Testis (tissue), 2 donors: ENCODE results near the gene ATP6V1G3.

Source experiments
- POLR2A ChIP-seq: fragments of 450-650 bp; IDR thresholded peaks from one replicate; pipeline ENCODE4 v1.6.1; 2017; ENCODE audit warnings: antibody characterized with exemption, mild to moderate bottlenecking, moderate library complexity
- TF ChIP-seq, protein P1 (sequence below), 3 experiments: fragments of 450-650 bp in 2 of 3; fragments of 200-600 bp in 1 of 3; sonication (generic) in 1 of 3; IDR thresholded peaks; one replicate each; pipeline ENCODE4 v1.5.1; 2016 to 2019; ENCODE audit warnings: antibody characterized with exemption in 3 of 3, mild to moderate bottlenecking in 2 of 3, moderate library complexity in 1 of 3

DNA sequence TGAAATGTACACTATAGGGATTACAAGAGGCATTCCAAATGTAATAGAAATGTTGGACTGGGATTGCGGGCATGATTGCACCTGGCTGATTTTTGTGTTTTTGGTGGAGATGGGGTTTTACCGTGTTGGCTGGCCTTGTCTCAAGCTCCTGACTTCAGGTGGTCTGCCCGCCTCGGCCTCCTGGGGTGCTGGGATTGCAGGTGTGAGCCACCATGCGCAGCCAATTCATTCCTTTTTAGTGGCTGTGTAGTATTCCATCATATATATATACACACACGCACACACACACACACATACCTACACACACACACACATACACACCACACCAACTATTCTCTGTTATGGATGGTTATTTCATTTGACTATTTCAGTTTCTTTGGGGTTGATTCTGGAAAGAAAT lies 4.7 kb upstream of the ATP6V1G3 start:
- TF ChIP-seq, protein P1, sequence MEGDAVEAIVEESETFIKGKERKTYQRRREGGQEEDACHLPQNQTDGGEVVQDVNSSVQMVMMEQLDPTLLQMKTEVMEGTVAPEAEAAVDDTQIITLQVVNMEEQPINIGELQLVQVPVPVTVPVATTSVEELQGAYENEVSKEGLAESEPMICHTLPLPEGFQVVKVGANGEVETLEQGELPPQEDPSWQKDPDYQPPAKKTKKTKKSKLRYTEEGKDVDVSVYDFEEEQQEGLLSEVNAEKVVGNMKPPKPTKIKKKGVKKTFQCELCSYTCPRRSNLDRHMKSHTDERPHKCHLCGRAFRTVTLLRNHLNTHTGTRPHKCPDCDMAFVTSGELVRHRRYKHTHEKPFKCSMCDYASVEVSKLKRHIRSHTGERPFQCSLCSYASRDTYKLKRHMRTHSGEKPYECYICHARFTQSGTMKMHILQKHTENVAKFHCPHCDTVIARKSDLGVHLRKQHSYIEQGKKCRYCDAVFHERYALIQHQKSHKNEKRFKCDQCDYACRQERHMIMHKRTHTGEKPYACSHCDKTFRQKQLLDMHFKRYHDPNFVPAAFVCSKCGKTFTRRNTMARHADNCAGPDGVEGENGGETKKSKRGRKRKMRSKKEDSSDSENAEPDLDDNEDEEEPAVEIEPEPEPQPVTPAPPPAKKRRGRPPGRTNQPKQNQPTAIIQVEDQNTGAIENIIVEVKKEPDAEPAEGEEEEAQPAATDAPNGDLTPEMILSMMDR (IDR thresholded peaks at IDR 0.05) = no peak
- TF ChIP-seq POLR2A = no peak
